Stomach (tissue), 9 donors: Measurements from ENCODE around the gene TMPRSS11F. TPM values are rescaled to one million over a fixed set of nuclear protein-coding genes. Genes with fewer than 3 reads are reported as not detected.

Source experiments
- DNase-seq, 2 donors: peaks; one replicate each; pipeline versions ENCODE4 v3.0.0 to v3.0.0-alpha.2; 2013 to 2019
- H3K27ac ChIP-seq, 5 donors: fragments of 200-600 bp in 4 of 5; sonication (generic) in 4 of 5; one replicate each; pipeline ENCODE4 v1.5.1; 2013 to 2019; ENCODE audit warnings: mild to moderate bottlenecking in 1 of 5, moderate library complexity in 1 of 5
- H3K27me3 ChIP-seq, 3 donors: fragments of 200-600 bp; sonication (generic); one replicate each; pipeline ENCODE4 v1.5.1; 2017 to 2019; ENCODE audit warnings: mixed run types in 1 of 3
- H3K36me3 ChIP-seq, 4 donors: fragments of 200-600 bp; sonication (generic); 1 replicate in 3 of 4; 2 replicates in 1 of 4; pipeline ENCODE4 v1.5.1; 2016 to 2019
- H3K4me1 ChIP-seq, 4 donors: fragments of 200-600 bp; sonication (generic); one replicate each; pipeline ENCODE4 v1.5.1; 2016 to 2019
- H3K4me3 ChIP-seq, 4 donors: fragments of 200-600 bp; sonication (generic) in 3 of 4; one replicate each; pipeline ENCODE4 v1.5.1; 2016 to 2019; ENCODE audit warnings: mild to moderate bottlenecking in 1 of 4
- H3K9me3 ChIP-seq, 4 donors: fragments of 200-600 bp; sonication (generic); one replicate each; pipeline ENCODE4 v1.5.1; 2016 to 2019
- CTCF ChIP-seq, 7 experiments: fragments of 450-650 bp in 4 of 7; fragments of 200-600 bp in 3 of 7; sonication (generic) in 3 of 7; IDR thresholded peaks; one replicate each; pipeline ENCODE4 v1.5.1; 2016 to 2019; ENCODE audit warnings: antibody characterized with exemption in 7 of 7, control low read depth in 2 of 7, mild to moderate bottlenecking in 1 of 7
- EP300 ChIP-seq: sonication (generic); formaldehyde crosslinking; IDR thresholded peaks from one replicate; pipeline ENCODE4 v1.6.1; 2017; ENCODE audit warnings: antibody characterized with exemption
- POLR2A ChIP-seq, 4 donors: fragments of 450-650 bp; IDR thresholded peaks; one replicate each; pipeline ENCODE4 v1.6.1; 2016; ENCODE audit warnings: antibody characterized with exemption in 4 of 4, control low read depth in 2 of 4, mild to moderate bottlenecking in 1 of 4, moderate library complexity in 1 of 4
- POLR2AphosphoS5 ChIP-seq, 3 donors: sonication (generic); formaldehyde crosslinking; IDR thresholded peaks; one replicate each; pipeline ENCODE4 v1.6.1; 2016; ENCODE audit warnings: antibody characterized with exemption in 3 of 3
- WGBS, 5 donors: extraction: QIAGEN DNeasy Blood & Tissue Kit in 3 of 5; methylation state at CpG; one replicate each; pipeline versions ENCODE4 v1.1.5 to v1.1.7; 2013 to 2018; 5-methylcytosine and 5-hydroxymethylcytosine counted together
- intact Hi-C: fragments of 100-400 bp; cut with DNase I; formaldehyde crosslinking; loops from one replicate; pipeline ENCODE4 v1.15.1; 2023; ENCODE audit warnings: low total_unique reads
- polyA plus RNA-seq, 3 donors: library from polyadenylated mRNA; stranded (reverse); fragments of 200-250 nt; gene quantifications; one replicate each; pipeline ENCODE4 v1.2.3, GENCODE V29; 2013
- total RNA-seq, 5 donors: library from RNA; depleted of rRNA; stranded (reverse); fragments of >200 nt; gene quantifications; one replicate each; pipeline versions ENCODE4 v1.1.0 to v1.2.3, GENCODE V29; 2014 to 2016
- donor health status: healthy with polysubstance abuse.
- donor health status: Bipolar disorder and iron deficiency.
- donor health status: healthy.

TMPRSS11F gene
- total and polyA plus RNA-seq, 8 donors, result 1.4 TPM; not detected in 7

- 76 to 94% (median 80%) methylated on average over 2 of the region's 2 CpGs for WGBS, 5 donors
- no peak overlapping the region for H3K27ac ChIP-seq
- TF ChIP-seq POLR2AphosphoS5 (IDR thresholded peaks at IDR 0.05) (no peak), CTCF (IDR thresholded peaks at IDR 0.05) (no peak), POLR2A (IDR thresholded peaks at IDR 0.05) (no peak), EP300 (no peak)
- peaks cover 0 to 12% (median 4%) of the 10 kb centered on the region in 4 donors for H3K9me3 ChIP-seq
- intact Hi-C loops, result no loop called here
- H3K4me1 ChIP-seq, result no peaks in the 10 kb centered on the region
- no peak overlapping the region for H3K4me3 ChIP-seq
- no peaks in the 10 kb centered on the region for H3K27me3 ChIP-seq
- no peak for DNase-seq
- no peaks in the 10 kb centered on the region for H3K36me3 ChIP-seq
Observed at GRCh38 chr4:68132342-68132741, 2.7 kb upstream of the TMPRSS11F start.

DNA sequence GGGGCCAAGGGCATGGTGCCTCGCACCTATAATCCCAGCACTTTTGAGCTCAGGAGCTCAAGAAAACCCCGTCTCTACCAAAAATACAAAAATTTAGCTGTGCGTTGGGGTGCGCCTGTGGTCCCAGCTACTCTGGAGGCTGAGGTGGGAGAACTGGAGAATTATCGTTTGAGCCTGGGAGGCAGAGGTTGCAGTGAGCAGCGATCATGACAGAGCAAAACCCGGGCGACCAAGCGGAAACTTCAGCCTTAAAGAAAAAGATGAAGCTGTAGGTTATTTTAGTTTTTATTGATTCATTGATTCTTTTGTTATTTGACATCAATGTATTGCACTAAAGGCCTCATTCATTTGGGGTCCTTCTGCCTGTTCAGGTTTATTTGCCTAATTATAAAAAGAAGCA, 5.4 kb downstream of the TMPRSS11F start:
- Histone ChIP-seq H3K9me3 (no peaks in the 10 kb centered on the region), H3K4me3 (no peak overlapping the region), H3K4me1 (no peaks in the 10 kb centered on the region), H3K36me3 (no peaks in the 10 kb centered on the region), H3K27me3 (no peaks in the 10 kb centered on the region), H3K27ac (no peak overlapping the region)
- TF ChIP-seq POLR2A (IDR thresholded peaks at IDR 0.05), result no peak
- TF ChIP-seq CTCF (IDR thresholded peaks at IDR 0.05), result no peak
- no peak for TF ChIP-seq POLR2AphosphoS5 (IDR thresholded peaks at IDR 0.05)
- TF ChIP-seq EP300, result no peak
- intact Hi-C loops, result no loop called here
- 93 to 99% (median 95%) methylated on average over 9 of the region's 9 CpGs for WGBS, 5 donors
- no peak for DNase-seq

- Histone ChIP-seq H3K9me3 (no peaks in the 10 kb centered on the region), H3K36me3 (no peaks in the 10 kb centered on the region), H3K27me3 (no peaks in the 10 kb centered on the region), H3K27ac (no peak overlapping the region), H3K4me3 (no peak overlapping the region), H3K4me1 (no peaks in the 10 kb centered on the region)
- intact Hi-C loops, result no loop called here
- no peak for DNase-seq
- WGBS, 5 donors, result 71 to 87% (median 80%) methylated on average over 2 of the region's 2 CpGs
- TF ChIP-seq CTCF (IDR thresholded peaks at IDR 0.05) (no peak), EP300 (no peak), POLR2AphosphoS5 (IDR thresholded peaks at IDR 0.05) (no peak), POLR2A (IDR thresholded peaks at IDR 0.05) (no peak)
Observed at GRCh38 chr4:68123525-68123924, 6.1 kb downstream of the TMPRSS11F start.

DNA sequence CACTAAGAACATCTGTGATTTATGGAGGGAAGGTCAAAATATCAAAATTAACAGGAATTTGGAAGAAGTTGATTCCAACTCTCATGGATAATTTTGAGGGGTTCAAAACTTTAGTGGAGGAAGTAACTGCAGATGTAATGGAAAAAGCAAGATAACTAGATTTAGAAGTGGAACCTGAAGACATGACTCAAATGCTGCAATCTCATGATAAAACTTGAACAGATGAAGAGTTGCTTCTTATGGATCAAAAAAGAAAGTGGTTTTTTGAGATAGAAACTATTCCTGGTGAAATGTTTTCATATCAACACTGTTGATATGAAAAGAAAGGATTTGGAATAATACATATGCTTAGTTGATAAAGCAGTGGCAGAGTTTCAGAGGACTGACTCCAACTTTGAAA, 9.7 kb downstream of the TMPRSS11F start:
- Histone ChIP-seq H3K4me1 (no peaks in the 10 kb centered on the region), H3K36me3 (no peaks in the 10 kb centered on the region), H3K27ac (no peak overlapping the region), H3K4me3 (no peak overlapping the region), H3K9me3 (peaks cover 0 to 14% (median 0%) of the 10 kb centered on the region in 4 donors), H3K27me3 (no peaks in the 10 kb centered on the region)
- no peak for DNase-seq
- intact Hi-C loops, result no loop called here
- TF ChIP-seq EP300 (no peak), POLR2AphosphoS5 (IDR thresholded peaks at IDR 0.05) (no peak), CTCF (IDR thresholded peaks at IDR 0.05) (no peak), POLR2A (IDR thresholded peaks at IDR 0.05) (no peak)
